ENCODE data around the gene LCN1.

LCN1 gene

GRCh38 chr9:135520916-135521607, at the start of gene LCN1:
Gene LCN1, plus strand, starts transcription at chr9:135521440. Its CDS starts 58 bp downstream, at chr9:135521498.
- Mint-ChIP-seq H3K4me3 (no peak within 1 kb of the TSS), H3K9me3 (no peaks in the 10 kb centered on the region), H3K36me3 (ENCODE audit: low read depth) (no peaks in the 10 kb centered on the region), H3K27me3 (ENCODE audit: low read depth) (peaks cover 13% of the 10 kb centered on the region), H3K4me1 (no peaks in the 10 kb centered on the region), H3K27ac (no peak within 1 kb of the TSS)
- TF ChIP-seq, protein P1, sequence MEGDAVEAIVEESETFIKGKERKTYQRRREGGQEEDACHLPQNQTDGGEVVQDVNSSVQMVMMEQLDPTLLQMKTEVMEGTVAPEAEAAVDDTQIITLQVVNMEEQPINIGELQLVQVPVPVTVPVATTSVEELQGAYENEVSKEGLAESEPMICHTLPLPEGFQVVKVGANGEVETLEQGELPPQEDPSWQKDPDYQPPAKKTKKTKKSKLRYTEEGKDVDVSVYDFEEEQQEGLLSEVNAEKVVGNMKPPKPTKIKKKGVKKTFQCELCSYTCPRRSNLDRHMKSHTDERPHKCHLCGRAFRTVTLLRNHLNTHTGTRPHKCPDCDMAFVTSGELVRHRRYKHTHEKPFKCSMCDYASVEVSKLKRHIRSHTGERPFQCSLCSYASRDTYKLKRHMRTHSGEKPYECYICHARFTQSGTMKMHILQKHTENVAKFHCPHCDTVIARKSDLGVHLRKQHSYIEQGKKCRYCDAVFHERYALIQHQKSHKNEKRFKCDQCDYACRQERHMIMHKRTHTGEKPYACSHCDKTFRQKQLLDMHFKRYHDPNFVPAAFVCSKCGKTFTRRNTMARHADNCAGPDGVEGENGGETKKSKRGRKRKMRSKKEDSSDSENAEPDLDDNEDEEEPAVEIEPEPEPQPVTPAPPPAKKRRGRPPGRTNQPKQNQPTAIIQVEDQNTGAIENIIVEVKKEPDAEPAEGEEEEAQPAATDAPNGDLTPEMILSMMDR (IDR thresholded peaks at IDR 0.05; ENCODE audit: unreplicated experiment in 3 of 3): no peak

DNA sequence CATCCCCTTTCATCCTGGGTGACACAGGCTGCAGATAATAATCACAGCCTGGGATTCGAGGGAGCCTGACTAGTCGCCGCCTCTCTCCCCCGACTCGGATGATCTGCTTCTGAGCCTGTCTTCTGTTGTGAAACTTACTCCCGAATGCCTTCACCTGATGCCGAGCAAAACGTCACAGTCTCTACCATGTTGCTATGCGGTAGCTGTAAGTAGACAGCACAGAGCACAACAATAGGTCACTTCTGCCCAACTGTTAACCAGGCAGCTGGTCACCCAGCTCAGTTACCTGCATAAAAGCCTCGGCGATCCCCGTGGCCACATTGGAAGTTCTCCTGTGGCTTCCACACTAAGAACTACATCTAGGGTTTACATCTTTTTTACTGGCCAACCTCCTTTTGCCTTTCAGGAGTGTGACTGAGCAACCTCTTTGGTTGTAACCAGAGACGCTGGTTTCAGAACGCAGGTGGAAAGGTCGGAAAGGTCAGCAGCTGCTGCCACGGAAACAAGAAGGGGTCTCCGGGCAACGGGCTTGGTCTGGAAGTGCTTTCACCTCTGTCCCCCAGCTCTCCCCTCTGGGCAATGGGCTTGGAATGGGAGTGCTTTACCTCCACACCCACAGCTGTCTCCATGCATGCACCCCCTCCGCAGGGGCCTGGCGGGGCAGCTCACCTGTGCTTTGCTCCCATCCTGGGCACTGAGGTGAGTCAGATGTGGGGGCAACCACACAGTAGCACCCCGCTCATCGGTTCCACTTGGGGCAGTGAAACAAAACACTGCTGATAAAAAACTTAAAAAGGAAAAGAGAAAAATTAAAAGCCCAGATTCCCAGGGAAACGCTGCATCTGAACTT, 49.2 kb upstream of the LCN1 start:
- Mint-ChIP-seq H3K4me1 (peaks cover 9% of the 10 kb centered on the region), H3K4me3 (peak overlapping the region in 1 of 3 experiments; percentile 31), H3K36me3 (ENCODE audit: low read depth) (peaks cover 3% of the 10 kb centered on the region), H3K27ac (peak overlapping the region in 1 of 3 experiments; percentile 92), H3K27me3 (ENCODE audit: low read depth) (peaks cover 7% of the 10 kb centered on the region), H3K9me3 (no peaks in the 10 kb centered on the region)
- TF ChIP-seq, protein P1 (IDR thresholded peaks at IDR 0.05; ENCODE audit: unreplicated experiment in 3 of 3): no peak

DNA sequence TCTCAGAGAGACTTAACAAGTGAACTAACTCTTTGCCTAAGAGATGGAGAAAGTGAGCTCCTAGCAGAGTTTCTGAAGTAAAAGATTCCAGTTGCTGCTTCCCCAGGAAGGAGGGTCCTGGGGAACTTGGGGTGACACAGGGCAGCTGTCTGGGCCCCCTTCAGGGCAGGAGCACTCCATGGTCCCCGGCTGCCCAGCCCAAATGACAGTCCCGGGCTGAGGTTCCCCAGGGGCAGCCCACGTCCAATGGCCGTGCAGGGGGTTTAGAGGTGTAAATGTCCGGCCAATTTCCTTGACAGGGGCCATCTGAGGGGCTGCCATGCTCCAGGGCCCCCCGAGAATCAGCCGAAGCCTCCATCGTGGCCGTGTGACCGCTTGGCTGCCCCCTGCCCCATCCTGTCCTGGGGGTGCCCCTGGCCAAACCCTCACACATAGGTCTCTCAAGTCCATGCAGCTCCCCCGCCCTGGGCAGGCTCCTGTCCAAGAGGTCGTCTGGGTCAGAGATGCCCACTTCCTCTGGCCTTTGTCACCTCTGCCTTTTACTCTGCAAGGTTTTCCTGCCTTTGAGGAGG, 47.2 kb upstream of the LCN1 start:
- TF ChIP-seq, protein P1 (IDR thresholded peaks at IDR 0.05; ENCODE audit: unreplicated experiment in 3 of 3): no peak
- Mint-ChIP-seq H3K4me1 (peaks cover 14% of the 10 kb centered on the region), H3K27ac (peak overlapping the region in 1 of 3 experiments; percentile 32), H3K9me3 (no peaks in the 10 kb centered on the region), H3K4me3 (no peak overlapping the region), H3K27me3 (ENCODE audit: low read depth) (peaks cover 5% of the 10 kb centered on the region), H3K36me3 (ENCODE audit: low read depth) (peaks cover 3% of the 10 kb centered on the region)

- H3K27me3 Mint-ChIP-seq (ENCODE audit: low read depth): peaks cover 5% of the 10 kb centered on the region
- H3K4me1 Mint-ChIP-seq: peaks cover 14% of the 10 kb centered on the region
- TF ChIP-seq, protein P1 (IDR thresholded peaks at IDR 0.05; ENCODE audit: unreplicated experiment in 3 of 3): peak; percentile 51 to 70 (median 56)
- H3K27ac Mint-ChIP-seq: no peak overlapping the region
- H3K36me3 Mint-ChIP-seq (ENCODE audit: low read depth): peaks cover 3% of the 10 kb centered on the region
- H3K4me3 Mint-ChIP-seq: no peak overlapping the region
- no peaks in the 10 kb centered on the region for H3K9me3 Mint-ChIP-seq
These were observed 46.3 kb upstream of the LCN1 start for GRCh38 chr9:135474915-135475314.

DNA sequence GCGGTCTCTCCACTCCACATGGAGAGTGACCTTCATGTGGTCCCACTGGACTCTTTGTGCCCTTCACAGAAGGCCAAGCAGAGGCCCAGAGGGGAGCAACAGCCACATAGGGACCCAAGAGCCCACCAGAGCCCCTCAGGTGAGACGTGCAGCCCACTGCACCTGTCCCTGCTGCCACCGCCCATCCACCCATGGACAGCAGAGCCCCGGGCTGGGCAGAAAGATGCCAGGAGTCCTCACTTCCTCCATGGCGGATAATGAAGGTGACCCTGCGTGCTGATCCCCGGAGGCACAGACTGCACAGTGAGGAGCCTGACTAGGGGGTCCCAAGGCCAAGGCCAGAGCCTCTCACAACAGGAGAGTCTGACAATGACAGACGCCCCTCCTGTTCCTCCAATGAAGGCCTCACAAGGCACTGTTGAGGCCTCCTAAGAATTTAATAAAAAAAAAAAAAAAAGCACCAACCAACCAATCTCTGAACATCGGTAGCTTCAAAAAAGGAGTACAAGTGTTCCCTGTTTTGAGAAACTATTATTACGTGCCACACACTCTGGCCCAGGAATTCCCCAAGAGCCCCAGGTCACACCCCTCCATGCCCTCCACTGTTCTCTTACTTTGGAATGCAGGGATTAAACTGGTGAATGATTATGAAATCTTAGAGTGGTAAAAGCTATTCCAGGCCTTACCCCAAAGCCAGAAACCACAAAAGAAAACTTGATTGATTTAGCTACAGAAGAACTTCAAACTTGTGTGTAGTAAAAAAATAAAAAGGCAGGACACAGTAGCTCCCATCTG, 44.5 kb upstream of the LCN1 start:
- TF ChIP-seq, protein P1 (IDR thresholded peaks at IDR 0.05; ENCODE audit: unreplicated experiment in 3 of 3): no peak
- Mint-ChIP-seq H3K36me3 (ENCODE audit: low read depth) (peaks cover 2% of the 10 kb centered on the region), H3K4me3 (peak overlapping the region; percentile 62 to 72 (median 63)), H3K9me3 (no peaks in the 10 kb centered on the region), H3K27me3 (ENCODE audit: low read depth) (peaks cover 1% of the 10 kb centered on the region), H3K4me1 (peaks cover 11% of the 10 kb centered on the region), H3K27ac (peak overlapping the region in 2 of 3 experiments; percentile 70 to 92)
